GM21381 (cell line): Measurements from ENCODE around the gene DCPS.
"Not testable (repeated sequence)": the region's sequence is repeated elsewhere in the genome, so short reads cannot be mapped to it uniquely, and the experiment has no call there.

ENCODE experiments used
- ATAC-seq: cut with Tn5 transposase; IDR thresholded peaks from one replicate; pipeline ENCODE4 v1.9.1; 2021; ENCODE audit warnings: mild to moderate bottlenecking, moderate library complexity; ENCODE audit not compliant: unreplicated experiment

The DCPS gene, protein sequence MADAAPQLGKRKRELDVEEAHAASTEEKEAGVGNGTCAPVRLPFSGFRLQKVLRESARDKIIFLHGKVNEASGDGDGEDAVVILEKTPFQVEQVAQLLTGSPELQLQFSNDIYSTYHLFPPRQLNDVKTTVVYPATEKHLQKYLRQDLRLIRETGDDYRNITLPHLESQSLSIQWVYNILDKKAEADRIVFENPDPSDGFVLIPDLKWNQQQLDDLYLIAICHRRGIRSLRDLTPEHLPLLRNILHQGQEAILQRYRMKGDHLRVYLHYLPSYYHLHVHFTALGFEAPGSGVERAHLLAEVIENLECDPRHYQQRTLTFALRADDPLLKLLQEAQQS

DNA sequence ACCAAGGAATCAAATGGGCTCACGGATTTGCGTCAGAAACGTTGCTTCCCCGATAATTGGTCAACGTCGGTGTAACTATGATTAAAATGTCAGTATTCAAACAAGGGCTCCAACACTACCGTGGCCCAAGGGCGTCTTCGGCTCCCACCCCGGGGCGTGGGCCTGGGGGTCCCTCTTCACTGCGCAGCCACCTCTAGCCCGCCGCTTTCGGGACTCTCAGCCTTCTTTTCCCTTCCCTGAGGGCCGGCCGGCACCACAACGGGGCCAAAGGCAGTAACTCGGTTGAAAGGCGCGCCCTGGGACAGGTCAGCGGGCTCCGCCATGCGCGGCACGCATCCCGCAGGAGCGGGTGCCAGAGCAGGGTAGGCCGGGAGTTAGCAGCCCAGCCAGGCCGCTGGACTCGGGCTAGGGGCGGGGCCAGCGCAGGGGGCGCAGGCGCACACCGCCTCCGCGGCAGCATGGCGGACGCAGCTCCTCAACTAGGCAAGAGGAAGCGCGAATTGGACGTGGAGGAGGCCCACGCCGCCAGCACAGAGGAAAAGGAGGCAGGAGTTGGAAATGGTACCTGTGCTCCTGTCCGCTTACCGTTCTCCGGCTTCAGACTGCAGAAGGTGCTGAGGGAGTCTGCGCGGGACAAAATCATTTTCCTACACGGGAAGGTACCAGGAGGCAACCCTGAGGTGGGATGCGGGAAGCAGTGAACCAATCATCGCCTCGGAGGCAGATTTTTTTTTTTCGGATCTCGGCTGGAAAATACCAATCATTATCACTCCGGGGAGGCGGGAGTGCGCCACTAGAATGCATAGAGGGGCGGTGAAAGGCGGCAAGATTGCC is at the start of gene DCPS:
TSS of gene DCPS (plus strand) at position 438 of the 834 bp plus-strand sequence. CDS start at position 459, 21 bp downstream.
- peak; percentile 91 for ATAC-seq

DNA sequence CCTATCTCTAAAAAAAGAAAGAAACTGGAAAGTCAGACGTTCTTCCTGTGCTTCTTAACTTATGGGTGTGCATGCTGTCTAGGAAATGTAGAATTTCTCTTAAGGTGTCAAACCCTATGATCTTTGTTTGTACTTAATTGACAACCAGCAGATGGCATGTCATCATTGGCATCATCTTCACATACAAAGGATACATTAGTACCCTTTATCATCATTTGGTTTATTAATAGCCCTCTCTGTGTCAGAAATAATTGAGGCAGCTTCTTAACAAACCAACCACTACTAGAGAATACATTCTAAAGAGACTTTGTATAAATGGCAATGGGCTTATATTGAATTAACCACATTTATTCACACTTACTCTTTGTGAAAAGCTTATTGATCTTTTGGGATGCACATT is 49.0 kb upstream of the DCPS start:
- ATAC-seq, result no peak

DNA sequence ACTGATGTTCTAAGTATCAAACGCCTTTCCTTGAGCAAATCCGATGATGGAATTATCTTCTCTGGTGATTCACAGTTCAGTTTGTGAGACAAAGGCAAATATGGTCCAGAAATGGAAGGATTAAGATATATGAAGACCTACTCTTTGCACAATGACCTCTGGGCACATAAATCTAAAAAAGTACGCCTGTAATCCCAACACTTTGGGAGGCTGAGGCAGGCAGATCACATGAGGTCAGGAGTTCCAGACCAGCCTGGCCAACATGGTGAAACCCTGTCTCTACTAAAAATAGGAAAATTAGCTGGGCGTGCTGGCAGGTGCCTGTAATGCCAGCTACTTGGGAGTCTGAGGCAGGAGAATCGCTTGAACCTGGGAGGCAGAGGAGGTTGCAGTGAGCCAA is 48.4 kb upstream of the DCPS start:
- ATAC-seq, result not testable (repeated sequence)

DNA sequence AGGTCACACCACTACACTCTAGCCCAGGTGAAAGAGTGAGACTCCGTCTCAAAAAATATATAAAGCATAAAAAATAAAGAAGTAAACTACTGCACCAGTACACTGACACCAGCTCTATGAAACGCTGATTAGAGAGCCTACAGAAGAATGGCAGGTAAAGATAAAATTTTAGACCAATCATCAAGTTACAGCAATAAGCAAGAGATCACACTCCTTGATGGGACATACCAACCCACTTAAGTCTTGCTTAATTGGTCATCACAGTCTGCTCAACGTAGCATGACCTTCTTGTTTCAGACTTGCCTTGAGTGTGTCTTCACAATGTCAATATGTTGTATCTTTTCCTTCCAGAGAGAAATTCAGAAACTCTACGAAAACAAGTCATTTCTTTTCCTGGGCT is 47.6 kb upstream of the DCPS start:
- no peak for ATAC-seq

- no peak for ATAC-seq
These were observed 46.7 kb upstream of the DCPS start for GRCh38 chr11:126257144-126257543.

DNA sequence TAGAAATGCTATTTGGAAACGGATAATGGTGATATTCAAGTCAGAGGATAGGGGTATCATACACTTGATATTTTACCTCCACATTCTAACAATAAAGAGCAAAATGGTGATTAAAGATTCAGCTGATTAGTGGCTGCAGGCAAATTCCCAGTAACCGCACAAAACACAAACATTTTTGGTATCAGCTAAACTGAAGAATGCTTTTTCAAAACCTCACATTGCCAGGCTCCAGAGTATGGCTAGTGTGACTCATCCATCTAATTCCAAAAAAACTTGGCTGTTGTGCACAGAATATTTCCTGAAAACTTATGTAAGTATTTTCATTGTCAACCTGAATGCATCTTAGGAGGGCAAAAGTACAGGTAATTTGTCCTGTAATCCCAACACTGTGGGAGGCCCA is 46.1 kb upstream of the DCPS start:
- ATAC-seq, result no peak

- ATAC-seq, result no peak
These were observed 41.6 kb upstream of the DCPS start for GRCh38 chr11:126262216-126262615.

GRCh38 chr11:126263489-126263888 is 40.4 kb upstream of the DCPS start:
- no peak for ATAC-seq

DNA sequence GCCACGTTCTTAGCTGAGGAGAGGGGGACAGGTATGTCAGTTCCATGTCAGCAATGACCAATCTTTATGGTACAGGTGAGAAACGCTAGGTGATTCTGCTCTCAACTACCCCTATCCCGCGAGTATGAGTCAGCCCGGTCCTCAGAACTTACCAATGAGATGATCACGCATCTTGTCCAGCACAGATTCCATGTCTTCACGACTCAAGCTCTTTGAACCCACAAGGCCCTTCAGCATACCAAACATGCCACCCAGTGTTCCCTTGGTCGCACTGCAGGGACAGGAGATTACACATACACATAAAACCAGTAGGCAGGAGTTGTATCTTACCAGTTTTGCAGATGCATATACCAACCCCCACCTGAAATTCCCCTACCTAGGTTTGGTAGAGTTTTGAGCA is 38.0 kb upstream of the DCPS start:
- no peak for ATAC-seq

DNA sequence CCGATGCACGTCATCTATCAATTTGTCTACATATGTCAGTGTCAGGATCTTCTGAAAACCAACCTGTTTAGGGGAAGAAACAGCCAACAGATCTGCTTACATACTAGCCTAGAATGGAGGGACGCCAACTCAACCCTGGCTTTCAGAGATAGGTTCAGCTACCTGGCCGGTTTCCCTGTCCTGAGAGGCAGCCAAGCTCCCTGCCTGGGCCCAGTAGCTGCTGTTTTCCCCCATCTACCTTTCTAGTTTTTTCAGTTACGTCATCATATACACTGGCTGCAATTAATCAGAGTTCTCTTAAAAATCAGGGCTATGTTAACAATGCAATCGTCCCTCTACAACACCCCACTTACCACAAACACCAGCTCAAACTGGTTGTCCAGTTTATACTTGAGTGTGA is 36.2 kb upstream of the DCPS start:
- ATAC-seq, result no peak

GRCh38 chr11:126268361-126268707 is 35.5 kb upstream of the DCPS start:
- ATAC-seq, result no peak

DNA sequence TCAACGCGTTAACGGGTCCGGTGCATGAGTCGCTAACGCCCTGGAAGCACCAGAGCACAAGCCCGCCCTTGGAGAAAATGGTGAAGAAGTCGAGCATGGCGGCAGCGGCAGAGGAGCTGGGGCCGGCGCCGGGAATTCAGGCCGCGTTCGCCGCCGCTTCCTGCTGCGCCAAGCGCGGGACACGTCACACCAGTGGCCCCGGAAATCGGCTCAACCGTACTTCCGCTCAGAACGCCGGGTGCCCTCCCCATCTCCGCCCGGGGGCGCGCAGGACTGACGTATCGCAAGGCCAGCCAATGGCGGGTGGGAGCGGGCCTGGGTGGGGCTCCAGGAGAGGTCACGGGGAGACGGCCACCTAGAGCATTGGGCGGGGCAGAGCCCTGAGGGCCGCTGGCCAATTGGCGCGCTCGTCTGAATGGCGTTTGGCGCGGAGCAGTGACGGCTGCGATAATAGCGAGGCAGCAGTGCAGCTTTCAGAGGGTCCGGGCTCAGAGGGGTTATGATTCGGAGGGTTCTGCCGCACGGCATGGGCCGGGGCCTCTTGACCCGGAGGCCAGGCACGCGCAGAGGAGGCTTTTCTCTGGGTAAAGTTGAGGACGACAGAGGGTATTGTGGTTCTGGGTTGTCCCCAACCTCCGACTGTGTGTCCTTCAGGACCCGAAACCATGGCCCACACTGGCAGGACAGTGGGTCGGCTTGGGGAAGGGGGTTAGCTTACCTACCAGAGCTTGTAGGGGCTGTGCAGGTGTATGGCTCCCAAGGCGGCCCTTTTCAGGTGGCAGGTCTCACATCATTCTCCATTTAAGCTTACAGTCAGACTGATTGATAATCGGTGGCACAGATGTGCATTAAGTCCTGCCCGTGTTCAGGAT is 34.9 kb upstream of the DCPS start, which contains the start of the genes FOXRED1 and SRPRA:
TSS of gene FOXRED1 (plus strand) at position 447 of the 872 bp plus-strand sequence. CDS start at position 500, 53 bp downstream.
TSS of gene SRPRA (minus strand) at position 188 of the 872 bp plus-strand sequence. CDS start at position 97, 91 bp downstream.
- ATAC-seq, result peak; percentile 99

DNA sequence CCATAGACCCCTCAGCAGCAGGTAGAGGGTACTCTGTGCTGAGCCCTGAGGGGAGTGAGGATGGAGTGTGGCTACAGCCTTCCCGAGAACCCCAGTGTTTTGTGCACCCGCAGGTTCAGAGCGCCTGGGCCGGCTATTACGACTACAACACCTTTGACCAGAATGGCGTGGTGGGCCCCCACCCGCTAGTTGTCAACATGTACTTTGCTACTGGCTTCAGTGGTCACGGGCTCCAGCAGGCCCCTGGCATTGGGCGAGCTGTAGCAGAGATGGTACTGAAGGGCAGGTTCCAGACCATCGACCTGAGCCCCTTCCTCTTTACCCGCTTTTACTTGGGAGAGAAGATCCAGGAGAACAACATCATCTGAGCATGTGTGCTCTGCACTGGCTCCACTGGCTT is 26.5 kb upstream of the DCPS start:
- no peak for ATAC-seq

- ATAC-seq, result no peak
These were observed 26.1 kb upstream of the DCPS start for GRCh38 chr11:126277780-126278179.

DNA sequence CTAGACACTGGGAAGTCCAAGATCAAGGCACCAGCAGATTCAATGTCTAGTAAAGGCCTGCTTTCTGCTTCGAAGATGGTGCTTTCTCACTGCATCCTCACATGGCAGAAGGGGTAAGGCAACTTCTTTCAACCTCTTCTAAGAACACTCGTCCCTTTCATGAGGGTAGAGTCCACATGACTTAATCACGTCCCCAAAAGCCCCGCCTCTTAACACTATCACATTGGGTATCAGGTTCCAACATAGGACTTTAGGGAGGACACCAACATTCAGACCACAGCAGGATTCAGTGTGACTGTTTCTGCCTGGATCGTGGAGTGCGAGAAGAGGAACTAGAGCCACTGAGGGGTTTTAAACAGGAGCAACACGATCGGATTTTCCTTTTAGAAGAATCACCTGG is 24.7 kb upstream of the DCPS start:
- ATAC-seq, result no peak

GRCh38 chr11:126280595-126280994 is 23.3 kb upstream of the DCPS start:
- no peak for ATAC-seq

GRCh38 chr11:126281245-126281644 is 22.6 kb upstream of the DCPS start:
- no peak for ATAC-seq

DNA sequence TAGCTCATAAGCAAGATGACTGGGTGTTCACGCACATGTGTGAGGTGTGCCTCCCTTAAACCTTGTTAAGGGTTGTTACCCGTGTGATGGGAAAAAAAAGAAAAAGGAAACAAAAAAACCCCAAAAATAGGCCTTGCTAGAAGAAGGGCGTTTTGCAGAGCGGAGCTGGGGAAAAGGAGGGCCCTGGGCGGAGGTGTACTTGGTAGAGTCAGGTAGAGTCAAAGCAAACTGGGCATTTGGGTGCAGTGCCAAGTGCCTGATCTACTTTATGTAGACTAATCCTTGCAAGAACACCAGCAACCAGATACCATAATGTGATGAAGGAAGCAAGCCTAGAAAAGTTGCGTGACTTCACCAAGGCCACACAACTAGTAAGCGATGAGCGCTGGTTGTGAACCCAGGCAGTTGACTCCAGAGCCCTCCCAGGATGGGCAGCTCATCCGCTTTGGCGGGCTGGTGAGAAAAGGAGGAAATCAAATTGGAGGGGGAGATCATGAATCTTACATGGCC is 22.1 kb upstream of the DCPS start:
- ATAC-seq, result no peak

DNA sequence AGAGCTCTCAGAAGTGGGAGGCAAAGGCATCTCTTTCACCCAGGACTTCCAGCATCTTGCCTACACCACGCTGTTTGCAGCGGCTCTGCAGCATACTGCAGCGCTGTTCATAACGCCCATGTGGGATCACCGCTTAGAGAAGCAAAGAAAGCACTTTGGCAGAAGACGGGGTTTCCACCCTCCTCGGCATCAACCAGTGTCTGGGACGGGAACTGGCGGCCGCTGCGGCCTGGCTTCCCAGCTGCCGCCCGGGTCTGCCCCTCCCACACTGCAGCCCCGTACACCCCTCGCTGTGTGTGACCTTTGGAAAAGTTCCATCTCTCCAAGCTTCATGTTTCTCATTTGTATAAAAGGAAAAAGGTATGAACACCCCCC is 21.5 kb upstream of the DCPS start:
- ATAC-seq, result no peak

- peak; percentile 59 for ATAC-seq
These were observed 20.9 kb upstream of the DCPS start, which contains the start of gene TIRAP for GRCh38 chr11:126282736-126283591. Gene TIRAP (plus strand): TSS chr11:126283093. CDS start chr11:126290895, 7,802 bp downstream.
